VCaP (cell line): ENCODE measurements around the gene SNTG2.
"Not testable (repeated sequence)": the region's sequence is repeated elsewhere in the genome, so short reads cannot be mapped to it uniquely, and the experiment has no call there.

ENCODE experiments used
- H3K27ac ChIP-seq: fragments of 450-650 bp; 2 replicates; pipeline ENCODE4 v1.5.1; 2017
- CTCF ChIP-seq: fragments of 450-650 bp; conservative IDR thresholded peaks from 2 replicates; pipeline ENCODE4 v1.5.1; 2017; ENCODE audit warnings: mild to moderate bottlenecking, moderate library complexity

The SNTG2 gene

GRCh38 chr2:1117569-1117968, 166.9 kb downstream of the SNTG2 start:
- no peak for TF ChIP-seq CTCF
- H3K27ac ChIP-seq, result no peak overlapping the region

- no peak overlapping the region for H3K27ac ChIP-seq
- TF ChIP-seq CTCF, result no peak
Observed at GRCh38 chr2:1125217-1125616, 174.6 kb downstream of the SNTG2 start.

- no peak for TF ChIP-seq CTCF
- no peak overlapping the region for H3K27ac ChIP-seq
Observed at GRCh38 chr2:1125633-1126370, 175.2 kb downstream of the SNTG2 start.

- no peak overlapping the region for H3K27ac ChIP-seq
- TF ChIP-seq CTCF, result no peak
Observed at GRCh38 chr2:1129982-1130381, 179.3 kb downstream of the SNTG2 start.

GRCh38 chr2:1130922-1131321, 180.3 kb downstream of the SNTG2 start:
- TF ChIP-seq CTCF, result no peak
- no peak overlapping the region for H3K27ac ChIP-seq

- no peak overlapping the region for H3K27ac ChIP-seq
- no peak for TF ChIP-seq CTCF
Observed at GRCh38 chr2:1132328-1132969, 181.8 kb downstream of the SNTG2 start.

GRCh38 chr2:1133896-1134295, 183.2 kb downstream of the SNTG2 start:
- H3K27ac ChIP-seq, result not testable (repeated sequence)

GRCh38 chr2:1134629-1135028, 184.0 kb downstream of the SNTG2 start:
- TF ChIP-seq CTCF, result no peak
- H3K27ac ChIP-seq, result no peak overlapping the region
